ENCODE results near the gene GARIN5A. TPM values are rescaled to one million over a fixed set of nuclear protein-coding genes. Genes with fewer than 3 reads are reported as not detected.

Gene GARIN5A
- polyA plus RNA-seq, 2 of the 4 experiments (the other 2 are of a cell fraction) = 1.1 to 1.7 TPM

DNA sequence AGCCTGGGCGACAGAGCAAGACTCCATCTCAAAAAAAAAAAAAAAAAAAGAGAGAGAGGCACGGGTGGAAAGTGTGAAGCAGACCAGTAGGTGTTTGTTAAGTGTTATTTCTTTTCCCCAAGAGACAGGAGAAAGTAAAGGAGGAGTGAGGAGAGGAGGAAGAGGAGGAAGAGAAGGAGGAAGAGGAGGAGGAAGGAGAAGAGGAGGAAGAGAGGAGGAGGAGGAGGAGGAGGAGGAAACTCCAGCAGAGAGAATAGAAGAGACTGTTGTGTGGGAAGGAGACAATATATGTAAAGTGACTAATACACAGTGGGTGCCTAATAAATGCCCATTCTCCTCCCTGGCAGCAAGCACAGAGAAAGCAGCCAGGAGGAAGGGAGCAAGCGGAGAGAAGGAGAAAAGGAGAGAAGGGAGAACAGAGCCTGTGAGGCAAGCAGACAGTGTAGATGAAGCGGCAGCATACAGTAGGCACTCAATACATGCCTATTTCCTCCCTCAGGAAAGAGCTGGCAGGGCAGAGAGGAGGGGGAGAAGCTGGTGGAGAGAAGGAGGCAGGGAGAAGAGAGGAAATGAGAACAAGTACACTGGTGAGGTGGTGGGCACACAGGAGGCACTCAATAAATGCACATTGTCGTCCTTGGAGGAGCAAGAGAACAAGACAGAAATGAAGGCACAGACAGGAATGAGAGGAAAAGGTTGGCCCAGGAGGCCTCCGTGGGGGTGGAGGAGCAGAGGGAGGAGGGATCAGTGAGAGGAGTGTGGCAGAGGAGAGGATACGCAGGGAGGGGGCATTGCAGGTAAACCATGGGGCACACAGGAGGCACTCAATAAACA lies 17.8 kb upstream of the GARIN5A start:
- ATAC-seq (no peak), FAIRE-seq (no peak), DNase-seq (ENCODE audit: low read depth in 1 of 2, low spot score in 1 of 2) (no peak)
- CTCF ChIA-PET = interaction anchor here (0.6 to 1.4 kb wide), 2 partner anchors 16 to 17 kb away, joined by 3 to 5 read pairs; no protein-coding TSS in a partner anchor
- TF ChIP-seq ZFP36 (IDR thresholded peaks at IDR 0.05; ENCODE audit: borderline replicate concordance, partially characterized antibody) (no peak), POLR2A (IDR thresholded peaks at IDR 0.05; ENCODE audit: low read length) (no peak)
- Histone ChIP-seq H3K4me2 (no peak overlapping the region), H3K4me1 (peaks cover 9% of the 10 kb centered on the region; the same call in 2 of the 3 replicates), H3K4me3 (no peak overlapping the region), H3K9me3 (no peaks in the 10 kb centered on the region), H3K27ac (no peak overlapping the region)
- 51% methylated on average over 7 of the region's 7 CpGs for WGBS (ENCODE audit: missing lambda C conversion rate)
- POLR2A ChIA-PET = interaction anchor here (0.6 kb wide), 1 partner anchor 28 kb away, joined by 3 read pairs; no protein-coding TSS in a partner anchor

DNA sequence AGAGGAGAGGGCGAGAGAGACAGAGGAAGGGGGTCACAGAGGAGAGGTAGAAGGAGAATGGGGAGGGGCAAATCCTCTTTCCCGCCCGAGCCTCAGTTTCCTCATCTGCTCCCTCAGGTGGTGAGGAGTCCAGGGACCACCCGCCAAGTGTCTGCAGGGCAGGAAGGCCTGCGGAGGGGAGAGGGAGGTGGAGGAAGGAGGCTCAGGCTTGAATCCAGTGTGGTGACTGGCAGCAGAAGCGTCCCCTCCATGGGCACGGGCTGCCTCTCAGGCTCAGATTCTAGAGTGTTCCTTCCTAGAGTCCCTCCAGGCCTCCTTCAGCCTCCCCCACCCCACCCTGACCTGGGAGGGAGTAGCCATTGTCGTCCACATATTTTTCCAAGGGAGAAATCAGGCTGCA lies 16.5 kb upstream of the GARIN5A start:
- DNase-seq (ENCODE audit: low read depth in 1 of 2, low spot score in 1 of 2) (no peak), ATAC-seq (no peak), FAIRE-seq (no peak)
- 75% methylated on average over 8 of the region's 8 CpGs for WGBS (ENCODE audit: missing lambda C conversion rate)
- H3K4me2 ChIP-seq = no peak overlapping the region
- H3K27ac ChIP-seq = no peak overlapping the region
- ChIA-PET POLR2A (no interaction called here), CTCF (interaction anchor here (1.4 kb wide), 1 partner anchor 14 kb away, joined by 5 read pairs; no protein-coding TSS in a partner anchor)
- no peaks in the 10 kb centered on the region for H3K9me3 ChIP-seq
- TF ChIP-seq KDM5A (IDR thresholded peaks at IDR 0.05) (no peak), SMC3 (IDR thresholded peaks at IDR 0.05) (no peak), MYC (IDR thresholded peaks at IDR 0.05; ENCODE audit: borderline replicate concordance, low read length) (no peak), EHMT2 (IDR thresholded peaks at IDR 0.05; ENCODE audit: low read depth) (no peak), CEBPB (IDR thresholded peaks at IDR 0.05) (no peak), TP53 (CRISPR knock-in tag; IDR thresholded peaks at IDR 0.05) (no peak), PHF8 (IDR thresholded peaks at IDR 0.05; ENCODE audit: borderline replicate concordance, low read depth) (no peak), NPAS2 (CRISPR knock-in tag; IDR thresholded peaks at IDR 0.05; ENCODE audit: borderline replicate concordance) (no peak)
- TF ChIP-seq, protein P1, sequence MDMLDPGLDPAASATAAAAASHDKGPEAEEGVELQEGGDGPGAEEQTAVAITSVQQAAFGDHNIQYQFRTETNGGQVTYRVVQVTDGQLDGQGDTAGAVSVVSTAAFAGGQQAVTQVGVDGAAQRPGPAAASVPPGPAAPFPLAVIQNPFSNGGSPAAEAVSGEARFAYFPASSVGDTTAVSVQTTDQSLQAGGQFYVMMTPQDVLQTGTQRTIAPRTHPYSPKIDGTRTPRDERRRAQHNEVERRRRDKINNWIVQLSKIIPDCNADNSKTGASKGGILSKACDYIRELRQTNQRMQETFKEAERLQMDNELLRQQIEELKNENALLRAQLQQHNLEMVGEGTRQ (IDR thresholded peaks at IDR 0.05) = no peak
- TF ChIP-seq, protein P2, sequence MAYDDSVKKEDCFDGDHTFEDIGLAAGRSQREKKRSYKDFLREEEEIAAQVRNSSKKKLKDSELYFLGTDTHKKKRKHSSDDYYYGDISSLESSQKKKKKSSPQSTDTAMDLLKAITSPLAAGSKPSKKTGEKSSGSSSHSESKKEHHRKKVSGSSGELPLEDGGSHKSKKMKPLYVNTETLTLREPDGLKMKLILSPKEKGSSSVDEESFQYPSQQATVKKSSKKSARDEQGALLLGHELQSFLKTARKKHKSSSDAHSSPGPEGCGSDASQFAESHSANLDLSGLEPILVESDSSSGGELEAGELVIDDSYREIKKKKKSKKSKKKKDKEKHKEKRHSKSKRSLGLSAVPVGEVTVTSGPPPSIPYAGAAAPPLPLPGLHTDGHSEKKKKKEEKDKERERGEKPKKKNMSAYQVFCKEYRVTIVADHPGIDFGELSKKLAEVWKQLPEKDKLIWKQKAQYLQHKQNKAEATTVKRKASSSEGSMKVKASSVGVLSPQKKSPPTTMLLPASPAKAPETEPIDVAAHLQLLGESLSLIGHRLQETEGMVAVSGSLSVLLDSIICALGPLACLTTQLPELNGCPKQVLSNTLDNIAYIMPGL (CRISPR knock-in tag; IDR thresholded peaks at IDR 0.05; ENCODE audit: borderline replicate concordance) = no peak
- no peak overlapping the region for H3K4me3 ChIP-seq
- H3K4me1 ChIP-seq = peaks cover 9% of the 10 kb centered on the region; the same call in 2 of the 3 replicates

DNA sequence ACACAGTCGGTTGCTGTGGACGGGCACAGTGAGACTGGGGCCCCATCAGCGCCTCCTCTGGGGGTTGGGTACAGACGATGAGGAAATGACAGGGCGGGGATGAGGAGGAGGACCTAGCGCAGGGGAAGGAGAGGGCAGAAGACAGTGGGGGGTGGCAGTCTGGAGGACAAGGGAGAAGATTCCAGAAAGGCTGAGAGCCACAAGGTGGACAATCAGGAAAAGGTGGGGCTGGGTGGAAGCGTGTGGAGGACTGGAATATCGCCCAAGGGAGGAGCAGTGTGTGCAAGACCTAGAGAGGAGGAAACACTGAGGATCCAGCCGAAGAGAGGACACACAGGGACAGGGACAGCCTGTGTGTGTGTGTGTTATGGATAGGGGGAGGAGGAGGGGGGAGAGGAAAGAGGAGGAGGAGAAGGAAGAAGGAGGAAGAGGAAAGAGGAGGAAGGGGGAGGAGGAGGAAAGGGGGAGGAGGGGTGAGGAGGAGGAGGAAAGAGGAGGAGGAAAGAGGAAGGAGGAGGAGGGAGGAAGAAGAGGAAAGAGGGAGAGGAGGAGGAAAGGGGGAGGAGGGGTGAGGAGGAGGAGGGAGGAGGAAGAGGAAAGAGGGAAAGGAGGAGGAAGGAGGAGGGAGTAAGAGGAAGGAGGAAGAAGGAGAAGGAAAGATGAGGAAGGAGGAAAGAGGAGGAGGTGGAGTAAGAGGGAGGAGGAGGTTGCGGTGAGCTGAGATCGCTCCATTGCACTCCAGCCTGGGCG lies 15.8 kb upstream of the GARIN5A start:
- ATAC-seq = peak; percentile 55 to 75

More for the DNA sequence above, 15.8 kb upstream of the GARIN5A start:
- Histone ChIP-seq H3K27ac (peak overlapping the region; percentile 6 to 59; a peak in 3 of 6 replicates), H3K9me3 (no peaks in the 10 kb centered on the region), H3K4me2 (peak overlapping the region; percentile 50), H3K4me3 (no peak overlapping the region), H3K4me1 (peaks cover 9% of the 10 kb centered on the region; the same call in 2 of the 3 replicates)
- no peak for TF ChIP-seq MYC (IDR thresholded peaks at IDR 0.05; ENCODE audit: borderline replicate concordance, low read length)
- TF ChIP-seq, protein P3, sequence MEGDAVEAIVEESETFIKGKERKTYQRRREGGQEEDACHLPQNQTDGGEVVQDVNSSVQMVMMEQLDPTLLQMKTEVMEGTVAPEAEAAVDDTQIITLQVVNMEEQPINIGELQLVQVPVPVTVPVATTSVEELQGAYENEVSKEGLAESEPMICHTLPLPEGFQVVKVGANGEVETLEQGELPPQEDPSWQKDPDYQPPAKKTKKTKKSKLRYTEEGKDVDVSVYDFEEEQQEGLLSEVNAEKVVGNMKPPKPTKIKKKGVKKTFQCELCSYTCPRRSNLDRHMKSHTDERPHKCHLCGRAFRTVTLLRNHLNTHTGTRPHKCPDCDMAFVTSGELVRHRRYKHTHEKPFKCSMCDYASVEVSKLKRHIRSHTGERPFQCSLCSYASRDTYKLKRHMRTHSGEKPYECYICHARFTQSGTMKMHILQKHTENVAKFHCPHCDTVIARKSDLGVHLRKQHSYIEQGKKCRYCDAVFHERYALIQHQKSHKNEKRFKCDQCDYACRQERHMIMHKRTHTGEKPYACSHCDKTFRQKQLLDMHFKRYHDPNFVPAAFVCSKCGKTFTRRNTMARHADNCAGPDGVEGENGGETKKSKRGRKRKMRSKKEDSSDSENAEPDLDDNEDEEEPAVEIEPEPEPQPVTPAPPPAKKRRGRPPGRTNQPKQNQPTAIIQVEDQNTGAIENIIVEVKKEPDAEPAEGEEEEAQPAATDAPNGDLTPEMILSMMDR (IDR thresholded peaks at IDR 0.05) = no peak
- no peak for TF ChIP-seq SMC3 (IDR thresholded peaks at IDR 0.05)
- TF ChIP-seq NPAS2 (CRISPR knock-in tag; IDR thresholded peaks at IDR 0.05; ENCODE audit: borderline replicate concordance) = no peak
- no peak for TF ChIP-seq JUN (IDR thresholded peaks at IDR 0.05)
- no peak for TF ChIP-seq PHF8 (IDR thresholded peaks at IDR 0.05; ENCODE audit: borderline replicate concordance, low read depth)
- TF ChIP-seq CEBPB (IDR thresholded peaks at IDR 0.05) = no peak
- no peak for TF ChIP-seq CHD4 (IDR thresholded peaks at IDR 0.05; ENCODE audit: borderline replicate concordance)
- TF ChIP-seq, protein P4, sequence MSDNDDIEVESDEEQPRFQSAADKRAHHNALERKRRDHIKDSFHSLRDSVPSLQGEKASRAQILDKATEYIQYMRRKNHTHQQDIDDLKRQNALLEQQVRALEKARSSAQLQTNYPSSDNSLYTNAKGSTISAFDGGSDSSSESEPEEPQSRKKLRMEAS (IDR thresholded peaks at IDR 0.05) = no peak
- TF ChIP-seq RARB (CRISPR knock-in tag; IDR thresholded peaks at IDR 0.05) = no peak
- TF ChIP-seq NR3C1 (IDR thresholded peaks at IDR 0.05) = no peak
- no peak for TF ChIP-seq EHF (CRISPR knock-in tag; IDR thresholded peaks at IDR 0.05)
- TF ChIP-seq ZFP36 (IDR thresholded peaks at IDR 0.05; ENCODE audit: borderline replicate concordance, partially characterized antibody) = no peak
- ChIA-PET POLR2A (no interaction called here), CTCF (no interaction called here)
- FAIRE-seq = no peak
- peak in 1 of 2 experiments; percentile 49 for DNase-seq (ENCODE audit: low read depth in 1 of 2, low spot score in 1 of 2)
- WGBS (ENCODE audit: missing lambda C conversion rate) = 3% methylated on average over 9 of the region's 12 CpGs
